BLaER1 treated with 17β-estradiol and CSF1 and Interleukin-3, amounts not matched to agents 10 nM and 100 nM (cell line): Measurements from ENCODE around the gene CCDC6.
"Not testable (repeated sequence)": the region's sequence is repeated elsewhere in the genome, so short reads cannot be mapped to it uniquely, and the experiment has no call there.

Experiments used
- H3K27ac ChIP-seq, 11 experiments: shearing (Covaris generic); formaldehyde crosslinking; 2 replicates each; pipeline ENCODE4 v1.8.1; 2022
- H3K27me3 ChIP-seq, 11 experiments: shearing (Covaris generic); formaldehyde crosslinking; 2 replicates each; pipeline ENCODE4 v1.8.1; 2022
- H3K36me3 ChIP-seq, 11 experiments: shearing (Covaris generic); formaldehyde crosslinking; 2 replicates each; pipeline ENCODE4 v1.8.1; 2022
- H3K4me1 ChIP-seq, 10 experiments: shearing (Covaris generic); formaldehyde crosslinking; 2 replicates each; pipeline ENCODE4 v1.8.1; 2022
- H3K4me2 ChIP-seq, 11 experiments: shearing (Covaris generic); formaldehyde crosslinking; 2 replicates each; pipeline ENCODE4 v1.8.1; 2022
- H3K4me3 ChIP-seq, 10 experiments: shearing (Covaris generic); formaldehyde crosslinking; 2 replicates each; pipeline ENCODE4 v1.8.1; 2022
- H3K9ac ChIP-seq, 11 experiments: shearing (Covaris generic); formaldehyde crosslinking; 2 replicates each; pipeline ENCODE4 v1.8.1; 2022
- H3K9me3 ChIP-seq, 11 experiments: shearing (Covaris generic); formaldehyde crosslinking; replicated peaks in 1 of 11; 2 replicates each; pipeline ENCODE4 v1.8.1; 2022
- H4K20me1 ChIP-seq, 11 experiments: shearing (Covaris generic); formaldehyde crosslinking; 2 replicates each; pipeline ENCODE4 v1.8.1; 2022
- Cebpa-rat ChIP-seq, 11 experiments: shearing (Covaris generic); IDR thresholded peaks; 2 replicates each; pipeline ENCODE4 v1.8.1; 2022

Gene CCDC6

GRCh38 chr10:59801171-59801570, 105.2 kb downstream of the CCDC6 start:
- no peak overlapping the region for H3K27ac ChIP-seq
- H3K4me3 ChIP-seq: no peak overlapping the region
- no peak for TF ChIP-seq Cebpa-rat (IDR thresholded peaks at IDR 0.05)
- 0 out of 22 replicates have a peak, but pooled peaks cover 0 to 7% (median 0%) of the 10 kb centered on the region in 11 experiments for H4K20me1 ChIP-seq
- H3K9ac ChIP-seq: no peak overlapping the region
- H3K9me3 ChIP-seq: peaks cover 0 to 18% (median 15%) of the 10 kb centered on the region in 11 experiments; a peak in 19 of 22 replicates
- H3K36me3 ChIP-seq: peaks cover 75 to 100% (median 94%) of the 10 kb centered on the region in 11 experiments
- H3K27me3 ChIP-seq: no peaks in the 10 kb centered on the region
- peaks cover 0 to 30% (median 9%) of the 10 kb centered on the region in 10 experiments; a peak in 13 of 20 replicates for H3K4me1 ChIP-seq
- H3K4me2 ChIP-seq: no peak overlapping the region

GRCh38 chr10:59799421-59799820, 106.9 kb downstream of the CCDC6 start:
- Histone ChIP-seq H4K20me1 (0 out of 22 replicates have a peak, but pooled peaks cover 0 to 7% (median 0%) of the 10 kb centered on the region in 11 experiments), H3K36me3 (peaks cover 69 to 100% (median 87%) of the 10 kb centered on the region in 11 experiments), H3K9ac (no peak overlapping the region), H3K4me3 (no peak overlapping the region), H3K4me1 (peaks cover 0 to 23% (median 9%) of the 10 kb centered on the region in 10 experiments; a peak in 13 of 20 replicates), H3K27me3 (no peaks in the 10 kb centered on the region), H3K9me3 (peaks cover 0 to 20% (median 16%) of the 10 kb centered on the region in 11 experiments; a peak in 19 of 22 replicates), H3K27ac (no peak overlapping the region), H3K4me2 (no peak overlapping the region)
- TF ChIP-seq Cebpa-rat (IDR thresholded peaks at IDR 0.05): no peak

GRCh38 chr10:59793919-59794318, 112.4 kb downstream of the CCDC6 start:
- Histone ChIP-seq H3K9me3 (peaks cover 0 to 20% (median 13%) of the 10 kb centered on the region in 11 experiments; a peak in 19 of 22 replicates), H3K4me1 (no peaks in the 10 kb centered on the region; a peak in 2 of 20 replicates), H4K20me1 (no peaks in the 10 kb centered on the region), H3K36me3 (peaks cover 81 to 92% (median 85%) of the 10 kb centered on the region in 11 experiments), H3K27ac (no peak overlapping the region), H3K9ac (no peak overlapping the region), H3K27me3 (no peaks in the 10 kb centered on the region), H3K4me3 (no peak overlapping the region), H3K4me2 (no peak overlapping the region)
- no peak for TF ChIP-seq Cebpa-rat (IDR thresholded peaks at IDR 0.05)

GRCh38 chr10:59792812-59793211, 113.5 kb downstream of the CCDC6 start:
- H3K36me3 ChIP-seq: peaks cover 78 to 91% (median 83%) of the 10 kb centered on the region in 11 experiments
- no peak overlapping the region for H3K27ac ChIP-seq
- H3K4me2 ChIP-seq: no peak overlapping the region
- H4K20me1 ChIP-seq: no peaks in the 10 kb centered on the region
- H3K9me3 ChIP-seq: peaks cover 0 to 18% (median 11%) of the 10 kb centered on the region in 11 experiments; a peak in 19 of 22 replicates
- no peaks in the 10 kb centered on the region for H3K27me3 ChIP-seq
- H3K4me1 ChIP-seq: no peaks in the 10 kb centered on the region; a peak in 2 of 20 replicates
- H3K4me3 ChIP-seq: no peak overlapping the region
- no peak overlapping the region for H3K9ac ChIP-seq
- no peak for TF ChIP-seq Cebpa-rat (IDR thresholded peaks at IDR 0.05)

- no peak overlapping the region for H3K4me3 ChIP-seq
- H3K27ac ChIP-seq: no peak overlapping the region
- H3K9ac ChIP-seq: no peak overlapping the region
- TF ChIP-seq Cebpa-rat (IDR thresholded peaks at IDR 0.05): no peak
- H3K36me3 ChIP-seq: peaks cover 66 to 86% (median 74%) of the 10 kb centered on the region in 11 experiments
- H4K20me1 ChIP-seq: no peaks in the 10 kb centered on the region
- no peaks in the 10 kb centered on the region; a peak in 2 of 20 replicates for H3K4me1 ChIP-seq
- H3K27me3 ChIP-seq: no peaks in the 10 kb centered on the region
- H3K9me3 ChIP-seq: peaks cover 0 to 7% (median 4%) of the 10 kb centered on the region in 11 experiments; a peak in 19 of 22 replicates
- no peak overlapping the region for H3K4me2 ChIP-seq
Observed at GRCh38 chr10:59791601-59792000, 114.8 kb downstream of the CCDC6 start.

GRCh38 chr10:59790080-59790479, 116.3 kb downstream of the CCDC6 start:
- peaks cover 60 to 76% (median 64%) of the 10 kb centered on the region in 11 experiments for H3K36me3 ChIP-seq
- not testable (repeated sequence) for H3K4me1 ChIP-seq, H3K27ac ChIP-seq, H3K9ac ChIP-seq, H3K27me3 ChIP-seq, H3K9me3 ChIP-seq, H3K4me3 ChIP-seq, H4K20me1 ChIP-seq, H3K4me2 ChIP-seq

GRCh38 chr10:59788914-59789313, 117.4 kb downstream of the CCDC6 start:
- not testable (repeated sequence) for H3K4me1 ChIP-seq, H3K27ac ChIP-seq, H3K4me2 ChIP-seq, H3K9ac ChIP-seq, H3K27me3 ChIP-seq, H4K20me1 ChIP-seq, H3K9me3 ChIP-seq, H3K4me3 ChIP-seq
- peaks cover 49 to 64% (median 52%) of the 10 kb centered on the region in 11 experiments for H3K36me3 ChIP-seq

GRCh38 chr10:59787032-59787431, 119.3 kb downstream of the CCDC6 start:
- not testable (repeated sequence) for H3K4me3 ChIP-seq, H3K9ac ChIP-seq, H3K4me1 ChIP-seq, H3K27me3 ChIP-seq, H3K9me3 ChIP-seq, H3K27ac ChIP-seq, H3K4me2 ChIP-seq, H4K20me1 ChIP-seq
- H3K36me3 ChIP-seq: peaks cover 30 to 45% (median 33%) of the 10 kb centered on the region in 11 experiments

GRCh38 chr10:59785476-59785875, 120.9 kb downstream of the CCDC6 start:
- H3K36me3 ChIP-seq: peaks cover 14 to 30% (median 18%) of the 10 kb centered on the region in 11 experiments; a peak in 21 of 22 replicates
- H4K20me1 ChIP-seq, H3K27me3 ChIP-seq, H3K4me3 ChIP-seq, H3K4me1 ChIP-seq, H3K27ac ChIP-seq, H3K4me2 ChIP-seq, H3K9me3 ChIP-seq, H3K9ac ChIP-seq: not testable (repeated sequence)

GRCh38 chr10:59781511-59781910, 124.8 kb downstream of the CCDC6 start:
- TF ChIP-seq Cebpa-rat (IDR thresholded peaks at IDR 0.05): no peak
- Histone ChIP-seq H3K27me3 (no peaks in the 10 kb centered on the region), H3K4me2 (no peak overlapping the region), H4K20me1 (no peaks in the 10 kb centered on the region), H3K9ac (no peak overlapping the region), H3K4me3 (no peak overlapping the region), H3K4me1 (no peaks in the 10 kb centered on the region), H3K27ac (no peak overlapping the region), H3K36me3 (peaks cover 0 to 3% (median 0%) of the 10 kb centered on the region in 11 experiments; a peak in 1 of 22 replicates), H3K9me3 (peaks cover 16 to 29% (median 22%) of the 10 kb centered on the region in 11 experiments)
